Measurements from ENCODE around the gene CIZ1.
"Not testable (repeated sequence)": the region's sequence is repeated elsewhere in the genome, so short reads cannot be mapped to it uniquely, and the experiment has no call there.

CIZ1 gene

GRCh38 chr9:128191406-128192046 lies at the start of gene CIZ1:
TSS of gene CIZ1 (minus strand) at chr9:128191572. CDS start at chr9:128190857, 715 bp downstream.
- Histone ChIP-seq H3K27me3 (no peaks in the 10 kb centered on the region), H3K4me3 (peak within 1 kb of the TSS; percentile 80), H3K9ac (peak within 1 kb of the TSS; percentile 92), H3K4me2 (peak within 1 kb of the TSS; percentile 92), H4K20me1 (no peaks in the 10 kb centered on the region), H3K36me3 (peaks cover 32% of the 10 kb centered on the region), H3K4me1 (peaks cover 33% of the 10 kb centered on the region), H3K9me3 (no peaks in the 10 kb centered on the region), H3K27ac (peak within 1 kb of the TSS; percentile 88)
- no peak for TF ChIP-seq Cebpa-rat (IDR thresholded peaks at IDR 0.05)

GRCh38 chr9:128233817-128234406 lies 42.5 kb upstream of the CIZ1 start:
- no peaks in the 10 kb centered on the region for H3K9me3 ChIP-seq
- no peaks in the 10 kb centered on the region for H4K20me1 ChIP-seq
- TF ChIP-seq Cebpa-rat (IDR thresholded peaks at IDR 0.05) = no peak
- H3K4me3 ChIP-seq = no peak overlapping the region
- H3K36me3 ChIP-seq = no peaks in the 10 kb centered on the region
- H3K27ac ChIP-seq = no peak overlapping the region
- H3K9ac ChIP-seq = no peak overlapping the region
- H3K4me1 ChIP-seq = peaks cover 19% of the 10 kb centered on the region
- peak overlapping the region; percentile 55 for H3K4me2 ChIP-seq
- no peaks in the 10 kb centered on the region for H3K27me3 ChIP-seq

- no peaks in the 10 kb centered on the region for H3K9me3 ChIP-seq
- no peak for TF ChIP-seq Cebpa-rat (IDR thresholded peaks at IDR 0.05)
- H3K9ac ChIP-seq = no peak overlapping the region
- no peaks in the 10 kb centered on the region for H4K20me1 ChIP-seq
- H3K27me3 ChIP-seq = no peaks in the 10 kb centered on the region
- peaks cover 19% of the 10 kb centered on the region for H3K4me1 ChIP-seq
- H3K36me3 ChIP-seq = no peaks in the 10 kb centered on the region
- H3K4me3 ChIP-seq = no peak overlapping the region
- H3K27ac ChIP-seq = no peak overlapping the region
- H3K4me2 ChIP-seq = peak overlapping the region; percentile 55
Measured at GRCh38 chr9:128232528-128233428, 41.4 kb upstream of the CIZ1 start.

GRCh38 chr9:128231638-128232527 lies 40.5 kb upstream of the CIZ1 start:
- H3K27ac ChIP-seq = no peak overlapping the region
- H4K20me1 ChIP-seq = no peaks in the 10 kb centered on the region
- no peaks in the 10 kb centered on the region for H3K36me3 ChIP-seq
- no peak overlapping the region for H3K4me3 ChIP-seq
- no peaks in the 10 kb centered on the region for H3K9me3 ChIP-seq
- H3K9ac ChIP-seq = no peak overlapping the region
- H3K4me2 ChIP-seq = no peak overlapping the region
- no peaks in the 10 kb centered on the region for H3K27me3 ChIP-seq
- H3K4me1 ChIP-seq = peaks cover 19% of the 10 kb centered on the region
- no peak for TF ChIP-seq Cebpa-rat (IDR thresholded peaks at IDR 0.05)

GRCh38 chr9:128230897-128231296 lies 39.5 kb upstream of the CIZ1 start:
- not testable (repeated sequence) for H3K27ac ChIP-seq, H3K9ac ChIP-seq, H3K4me2 ChIP-seq, H3K36me3 ChIP-seq, H3K27me3 ChIP-seq, H3K4me3 ChIP-seq, H3K9me3 ChIP-seq, H4K20me1 ChIP-seq
- H3K4me1 ChIP-seq = peaks cover 19% of the 10 kb centered on the region

- no peaks in the 10 kb centered on the region for H4K20me1 ChIP-seq
- peaks cover 12% of the 10 kb centered on the region for H3K36me3 ChIP-seq
- no peaks in the 10 kb centered on the region for H3K4me1 ChIP-seq
- no peak overlapping the region for H3K9ac ChIP-seq
- H3K4me2 ChIP-seq = no peak overlapping the region
- H3K4me3 ChIP-seq = no peak overlapping the region
- no peak for TF ChIP-seq Cebpa-rat (IDR thresholded peaks at IDR 0.05)
- no peaks in the 10 kb centered on the region for H3K9me3 ChIP-seq
- H3K27me3 ChIP-seq = no peaks in the 10 kb centered on the region
- H3K27ac ChIP-seq = no peak overlapping the region
Measured at GRCh38 chr9:128226412-128226801, 35.0 kb upstream of the CIZ1 start.

- H4K20me1 ChIP-seq = no peaks in the 10 kb centered on the region
- TF ChIP-seq Cebpa-rat (IDR thresholded peaks at IDR 0.05) = no peak
- no peak overlapping the region for H3K27ac ChIP-seq
- H3K27me3 ChIP-seq = no peaks in the 10 kb centered on the region
- H3K9ac ChIP-seq = no peak overlapping the region
- no peaks in the 10 kb centered on the region for H3K9me3 ChIP-seq
- no peak overlapping the region for H3K4me3 ChIP-seq
- H3K4me1 ChIP-seq = no peaks in the 10 kb centered on the region
- H3K4me2 ChIP-seq = no peak overlapping the region
- H3K36me3 ChIP-seq = peaks cover 12% of the 10 kb centered on the region
Measured at GRCh38 chr9:128225770-128226411, 34.5 kb upstream of the CIZ1 start.

GRCh38 chr9:128224877-128225276 lies 33.5 kb upstream of the CIZ1 start:
- Histone ChIP-seq H3K4me3 (no peak overlapping the region), H3K36me3 (peaks cover 12% of the 10 kb centered on the region), H3K9ac (no peak overlapping the region), H3K4me1 (no peaks in the 10 kb centered on the region), H3K9me3 (no peaks in the 10 kb centered on the region), H3K27me3 (no peaks in the 10 kb centered on the region), H4K20me1 (no peaks in the 10 kb centered on the region), H3K4me2 (no peak overlapping the region), H3K27ac (no peak overlapping the region)
- TF ChIP-seq Cebpa-rat (IDR thresholded peaks at IDR 0.05) = no peak
